ENCODE data around the gene PPP2R5B.

PPP2R5B gene

DNA sequence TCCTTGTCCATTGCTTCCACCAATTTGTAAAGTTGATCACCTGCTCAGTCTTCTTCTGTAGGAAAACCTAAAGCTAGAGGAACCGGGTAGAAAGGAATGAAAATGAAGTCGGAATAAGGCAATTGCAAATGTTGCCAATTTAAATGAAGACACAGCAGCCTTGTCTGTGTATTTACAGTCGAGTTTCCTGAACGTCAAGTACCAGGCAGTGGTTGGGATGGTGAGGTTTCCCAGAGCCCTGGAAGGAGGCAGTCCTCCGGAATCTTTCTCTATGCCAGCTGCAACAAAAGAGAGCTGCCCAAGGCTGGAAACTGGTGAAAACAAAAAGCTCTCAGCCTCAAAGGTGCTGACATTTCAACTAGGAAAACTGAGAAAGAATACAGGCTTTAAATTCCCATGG is 29.7 kb downstream of the PPP2R5B start:
- no peak overlapping the region for H3K9ac ChIP-seq
- no peak for TF ChIP-seq CTCF (IDR thresholded peaks at IDR 0.05)
- no peak overlapping the region for H3K4me3 ChIP-seq (ENCODE audit: low read depth, low read length)
- H3K27ac ChIP-seq: no peak overlapping the region
- H3K9me3 ChIP-seq (ENCODE audit: control insufficient read depth, low read length): no peaks in the 10 kb centered on the region
- no peak overlapping the region for H3K4me2 ChIP-seq (ENCODE audit: low read length)
- no peaks in the 10 kb centered on the region for H3K79me2 ChIP-seq
- no peaks in the 10 kb centered on the region for H3K27me3 ChIP-seq (ENCODE audit: control insufficient read depth, insufficient read depth, low read length)
- no peak overlapping the region for H2AFZ ChIP-seq
- no peaks in the 10 kb centered on the region for H3K36me3 ChIP-seq (ENCODE audit: control insufficient read depth, insufficient read depth, low read length)
- no peaks in the 10 kb centered on the region for H3K4me1 ChIP-seq

DNA sequence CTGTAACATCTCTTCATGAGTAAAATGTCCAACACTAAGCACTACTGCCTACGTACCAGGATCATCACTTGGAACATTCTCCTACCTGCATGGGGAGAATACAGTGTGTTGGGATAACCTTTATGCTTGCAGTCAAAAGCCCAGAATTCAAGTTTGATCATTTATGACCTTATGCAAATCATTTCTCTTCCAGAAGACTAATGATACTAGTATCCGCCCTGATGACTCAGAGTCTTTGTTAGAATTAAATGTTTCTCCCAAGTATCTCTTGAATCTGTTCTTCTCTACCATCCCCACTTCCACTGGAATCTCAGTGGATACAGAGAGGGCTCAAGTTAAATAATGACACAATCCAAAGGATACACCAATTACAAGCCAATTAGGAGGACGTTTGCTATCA is 35.0 kb downstream of the PPP2R5B start:
- Histone ChIP-seq H3K4me1 (no peaks in the 10 kb centered on the region), H3K79me2 (no peaks in the 10 kb centered on the region), H3K4me3 (ENCODE audit: low read depth, low read length) (no peak overlapping the region), H2AFZ (no peak overlapping the region), H3K36me3 (ENCODE audit: control insufficient read depth, insufficient read depth, low read length) (no peaks in the 10 kb centered on the region), H3K9ac (no peak overlapping the region), H3K9me3 (ENCODE audit: control insufficient read depth, low read length) (no peaks in the 10 kb centered on the region), H3K4me2 (ENCODE audit: low read length) (no peak overlapping the region), H3K27me3 (ENCODE audit: control insufficient read depth, insufficient read depth, low read length) (no peaks in the 10 kb centered on the region), H3K27ac (no peak overlapping the region)
- no peak for TF ChIP-seq CTCF (IDR thresholded peaks at IDR 0.05)

DNA sequence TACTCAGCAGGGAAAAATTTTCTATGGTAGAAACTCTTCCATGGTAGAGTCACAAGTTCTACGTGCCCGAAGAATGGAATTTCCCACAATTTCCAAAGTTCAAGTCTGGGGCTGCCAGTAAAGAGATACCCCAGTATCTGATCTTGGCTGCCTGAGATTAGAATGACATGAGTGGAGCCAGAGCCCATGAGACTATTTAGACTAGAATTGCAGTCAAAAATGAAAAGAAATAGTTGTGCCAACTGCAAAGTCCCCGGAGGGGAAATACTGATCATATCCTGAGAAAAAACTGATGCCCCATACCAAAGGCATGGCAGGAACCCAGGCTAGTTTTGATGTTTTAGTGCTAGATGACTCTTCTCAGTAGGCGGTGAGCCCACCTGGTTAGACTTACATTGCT is 36.2 kb downstream of the PPP2R5B start:
- H3K79me2 ChIP-seq: no peaks in the 10 kb centered on the region
- no peak overlapping the region for H2AFZ ChIP-seq
- no peak overlapping the region for H3K27ac ChIP-seq
- no peak for TF ChIP-seq CTCF (IDR thresholded peaks at IDR 0.05)
- H3K9ac ChIP-seq: no peak overlapping the region
- H3K9me3 ChIP-seq (ENCODE audit: control insufficient read depth, low read length): no peaks in the 10 kb centered on the region
- no peak overlapping the region for H3K4me3 ChIP-seq (ENCODE audit: low read depth, low read length)
- H3K36me3 ChIP-seq (ENCODE audit: control insufficient read depth, insufficient read depth, low read length): no peaks in the 10 kb centered on the region
- no peaks in the 10 kb centered on the region for H3K4me1 ChIP-seq
- H3K4me2 ChIP-seq (ENCODE audit: low read length): no peak overlapping the region
- H3K27me3 ChIP-seq (ENCODE audit: control insufficient read depth, insufficient read depth, low read length): no peaks in the 10 kb centered on the region

DNA sequence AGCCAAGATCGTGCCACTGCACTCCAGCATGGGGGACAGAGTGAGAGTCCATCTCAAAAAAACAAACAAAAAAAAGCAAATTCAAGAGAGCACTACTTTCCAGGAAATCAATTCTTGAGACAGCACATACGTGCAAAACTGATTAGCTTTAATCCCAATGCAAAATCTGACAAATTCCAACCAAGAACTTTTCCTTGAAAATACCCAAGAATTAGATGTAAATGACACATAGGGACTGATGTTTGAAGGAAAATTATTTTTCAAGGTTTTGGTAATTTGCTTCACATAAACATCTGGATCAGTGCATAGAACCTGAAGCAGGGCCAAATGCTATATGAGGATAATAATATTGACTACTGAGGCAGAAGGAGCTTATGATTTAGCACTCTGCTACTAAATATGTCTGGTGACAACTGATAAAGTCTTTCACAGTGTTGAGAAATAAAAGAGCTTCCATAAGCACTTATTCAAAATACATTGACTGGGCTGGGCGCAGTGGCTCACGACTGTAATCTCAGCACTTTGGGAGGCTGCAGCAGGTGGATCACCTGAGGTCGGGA is 38.7 kb downstream of the PPP2R5B start:
- Histone ChIP-seq H3K4me2 (ENCODE audit: low read length) (no peak overlapping the region), H3K27ac (no peak overlapping the region), H3K9ac (no peak overlapping the region), H3K9me3 (ENCODE audit: control insufficient read depth, low read length) (no peaks in the 10 kb centered on the region), H3K4me1 (no peaks in the 10 kb centered on the region), H3K36me3 (ENCODE audit: control insufficient read depth, insufficient read depth, low read length) (no peaks in the 10 kb centered on the region), H2AFZ (no peak overlapping the region), H3K4me3 (ENCODE audit: low read depth, low read length) (no peak overlapping the region), H3K79me2 (no peaks in the 10 kb centered on the region), H3K27me3 (ENCODE audit: control insufficient read depth, insufficient read depth, low read length) (no peaks in the 10 kb centered on the region)
- no peak for TF ChIP-seq CTCF (IDR thresholded peaks at IDR 0.05)

- H3K27me3 ChIP-seq (ENCODE audit: control insufficient read depth, insufficient read depth, low read length): no peaks in the 10 kb centered on the region
These were observed 42.9 kb downstream of the PPP2R5B start for GRCh38 chr11:64967375-64967774.

More at GRCh38 chr11:64967375-64967774, 42.9 kb downstream of the PPP2R5B start:
- H3K36me3 ChIP-seq (ENCODE audit: control insufficient read depth, insufficient read depth, low read length): no peaks in the 10 kb centered on the region
- no peak for TF ChIP-seq CTCF (IDR thresholded peaks at IDR 0.05)
- H3K27ac ChIP-seq: no peak overlapping the region
- H3K9me3 ChIP-seq (ENCODE audit: control insufficient read depth, low read length): no peaks in the 10 kb centered on the region
- H3K4me2 ChIP-seq (ENCODE audit: low read length): no peak overlapping the region
- H3K4me3 ChIP-seq (ENCODE audit: low read depth, low read length): no peak overlapping the region
- H3K79me2 ChIP-seq: no peaks in the 10 kb centered on the region
- no peaks in the 10 kb centered on the region for H3K4me1 ChIP-seq
- no peak overlapping the region for H3K9ac ChIP-seq
- no peak overlapping the region for H2AFZ ChIP-seq

Measured in parathyroid adenoma (tissue), 2 donors.